ENCODE data around the gene DOK5.

DNA sequence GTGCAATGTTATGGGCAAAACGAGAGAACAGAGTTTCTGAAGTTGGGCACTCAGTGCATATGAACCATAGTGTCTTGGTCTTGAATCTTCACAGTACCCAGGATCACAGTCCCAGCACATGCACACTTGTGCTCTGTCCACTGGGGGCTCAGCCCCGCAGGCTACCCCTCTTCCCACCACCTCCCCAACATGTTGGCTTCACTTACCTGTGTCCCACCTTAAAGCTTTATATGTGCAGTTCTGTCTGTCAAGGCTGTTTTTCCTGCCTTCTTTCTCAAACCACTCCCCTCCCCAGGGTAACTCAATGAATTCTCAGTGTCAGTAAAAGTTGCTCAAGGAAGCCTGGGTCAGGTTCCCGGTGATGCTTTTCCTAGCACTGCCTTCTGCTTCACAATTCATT lies 129.9 kb downstream of the DOK5 start:
- TF ChIP-seq, protein P1, sequence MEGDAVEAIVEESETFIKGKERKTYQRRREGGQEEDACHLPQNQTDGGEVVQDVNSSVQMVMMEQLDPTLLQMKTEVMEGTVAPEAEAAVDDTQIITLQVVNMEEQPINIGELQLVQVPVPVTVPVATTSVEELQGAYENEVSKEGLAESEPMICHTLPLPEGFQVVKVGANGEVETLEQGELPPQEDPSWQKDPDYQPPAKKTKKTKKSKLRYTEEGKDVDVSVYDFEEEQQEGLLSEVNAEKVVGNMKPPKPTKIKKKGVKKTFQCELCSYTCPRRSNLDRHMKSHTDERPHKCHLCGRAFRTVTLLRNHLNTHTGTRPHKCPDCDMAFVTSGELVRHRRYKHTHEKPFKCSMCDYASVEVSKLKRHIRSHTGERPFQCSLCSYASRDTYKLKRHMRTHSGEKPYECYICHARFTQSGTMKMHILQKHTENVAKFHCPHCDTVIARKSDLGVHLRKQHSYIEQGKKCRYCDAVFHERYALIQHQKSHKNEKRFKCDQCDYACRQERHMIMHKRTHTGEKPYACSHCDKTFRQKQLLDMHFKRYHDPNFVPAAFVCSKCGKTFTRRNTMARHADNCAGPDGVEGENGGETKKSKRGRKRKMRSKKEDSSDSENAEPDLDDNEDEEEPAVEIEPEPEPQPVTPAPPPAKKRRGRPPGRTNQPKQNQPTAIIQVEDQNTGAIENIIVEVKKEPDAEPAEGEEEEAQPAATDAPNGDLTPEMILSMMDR (IDR thresholded peaks at IDR 0.05; ENCODE audit: low read depth, low read length, poor library complexity, severe bottlenecking) = no peak
- no peak for TF ChIP-seq EZH2phosphoT487 (IDR thresholded peaks at IDR 0.05; ENCODE audit: borderline replicate concordance, low read length)

Data from DOHH2 (cell line).